H9 (cell line): ENCODE measurements around the gene SF3A1. TPM values are rescaled to one million over a fixed set of nuclear protein-coding genes. Genes with fewer than 3 reads are reported as not detected.

ENCODE experiments used
- DNase-seq: peaks from one replicate; pipeline ENCODE4 v3.0.0-alpha.2; 2017
- H2AFZ ChIP-seq: one replicate; pipeline ENCODE4 v1.6.1; 2013; ENCODE audit warnings: mild to moderate bottlenecking, low read length, control low read depth, moderate library complexity
- H2AK5ac ChIP-seq: 2 replicates; pipeline ENCODE4 v1.6.1; 2013; ENCODE audit warnings: low read length, control low read depth, mixed read lengths; ENCODE audit not compliant: insufficient read length
- H2BK120ac ChIP-seq: one replicate; pipeline ENCODE4 v1.6.1; 2013; ENCODE audit warnings: low read depth, mild to moderate bottlenecking, low read length, control low read depth, inconsistent platforms; ENCODE audit not compliant: poor library complexity, severe bottlenecking
- H2BK12ac ChIP-seq: 2 replicates; pipeline ENCODE4 v1.6.1; 2013; ENCODE audit warnings: low read length, control low read depth, mixed read lengths, low read depth; ENCODE audit not compliant: insufficient read length
- H2BK15ac ChIP-seq: 2 replicates; pipeline ENCODE4 v1.6.1; 2013; ENCODE audit warnings: low read depth, low read length, control low read depth
- H2BK20ac ChIP-seq: one replicate; pipeline ENCODE4 v1.6.1; 2013; ENCODE audit warnings: low read depth, mild to moderate bottlenecking, low read length, control low read depth, inconsistent platforms; ENCODE audit not compliant: poor library complexity, severe bottlenecking
- H2BK5ac ChIP-seq: 2 replicates; pipeline ENCODE4 v1.6.1; 2013; ENCODE audit warnings: low read length, control low read depth, mixed read lengths; ENCODE audit not compliant: insufficient read length
- H3K14ac ChIP-seq: 2 replicates; pipeline ENCODE4 v1.6.1; 2013; ENCODE audit warnings: low read length, control low read depth; ENCODE audit not compliant: insufficient read depth
- H3K18ac ChIP-seq: 2 replicates; pipeline ENCODE4 v1.6.1; 2013; ENCODE audit warnings: low read depth, mild to moderate bottlenecking, mixed read lengths, low read length, control low read depth; ENCODE audit not compliant: insufficient read length
- H3K23ac ChIP-seq: 2 replicates; pipeline ENCODE4 v1.6.1; 2013; ENCODE audit warnings: low read length, control low read depth, mixed read lengths, low read depth; ENCODE audit not compliant: insufficient read length
- H3K23me2 ChIP-seq: 2 replicates; pipeline ENCODE4 v1.6.1; 2013; ENCODE audit warnings: low read depth, mild to moderate bottlenecking, mixed read lengths, low read length, control low read depth; ENCODE audit not compliant: insufficient read length, poor library complexity, severe bottlenecking
- H3K27ac ChIP-seq: 2 replicates; pipeline ENCODE4 v1.5.1; 2013; ENCODE audit warnings: low read length, control low read depth, mixed read lengths, low read depth; ENCODE audit not compliant: insufficient read length
- H3K27me3 ChIP-seq: 2 replicates; pipeline ENCODE4 v1.6.1; 2013; ENCODE audit warnings: low read length, control low read depth, inconsistent platforms; ENCODE audit not compliant: insufficient read depth
- H3K4ac ChIP-seq: 2 replicates; pipeline ENCODE4 v1.6.1; 2013; ENCODE audit warnings: low read depth, mild to moderate bottlenecking, control low read depth, inconsistent platforms, low read length, moderate library complexity
- H3K4me1 ChIP-seq: 2 replicates; pipeline ENCODE4 v1.6.1; 2013; ENCODE audit warnings: low read length, control low read depth, inconsistent platforms; ENCODE audit not compliant: insufficient read depth
- H3K4me2 ChIP-seq: 2 replicates; pipeline ENCODE4 v1.6.1; 2013; ENCODE audit warnings: low read length, control low read depth, mixed read lengths; ENCODE audit not compliant: insufficient read length, insufficient read depth
- H3K56ac ChIP-seq: 2 replicates; pipeline ENCODE4 v1.6.1; 2013; ENCODE audit warnings: low read depth, mild to moderate bottlenecking, mixed read lengths, low read length, control low read depth; ENCODE audit not compliant: insufficient read length
- H3K79me1 ChIP-seq: 2 replicates; pipeline ENCODE4 v1.6.1; 2013; ENCODE audit warnings: low read depth, mild to moderate bottlenecking, moderate library complexity, low read length, control low read depth, inconsistent platforms; ENCODE audit not compliant: insufficient read depth, poor library complexity, severe bottlenecking
- H3K79me2 ChIP-seq: 2 replicates; pipeline ENCODE4 v1.6.1; 2013; ENCODE audit warnings: low read length, control low read depth, inconsistent platforms; ENCODE audit not compliant: insufficient read depth
- H3K9ac ChIP-seq: 2 replicates; pipeline ENCODE4 v1.6.1; 2013; ENCODE audit warnings: low read length, control low read depth, mixed read lengths; ENCODE audit not compliant: insufficient read length; ENCODE audit errors: extremely low read depth
- H3K9me3 ChIP-seq: one replicate; pipeline ENCODE4 v1.6.1; 2013; ENCODE audit warnings: low read depth, low read length, inconsistent platforms; ENCODE audit not compliant: control insufficient read depth
- H3T11ph ChIP-seq: one replicate; pipeline ENCODE4 v1.6.1; 2013; ENCODE audit warnings: mild to moderate bottlenecking, low read length, control low read depth, inconsistent platforms
- H4K20me1 ChIP-seq: one replicate; pipeline ENCODE4 v1.6.1; 2013; ENCODE audit not compliant: control insufficient read depth, insufficient read length, insufficient read depth
- H4K5ac ChIP-seq: 2 replicates; pipeline ENCODE4 v1.6.1; 2013; ENCODE audit warnings: low read depth, mild to moderate bottlenecking, mixed read lengths, low read length, control low read depth; ENCODE audit not compliant: insufficient read length
- H4K8ac ChIP-seq: replicated peaks from 2 replicates; pipeline ENCODE4 v1.6.1; 2013; ENCODE audit warnings: low read length, control low read depth, mixed read lengths, low read depth; ENCODE audit not compliant: insufficient read length
- H4K91ac ChIP-seq: 2 replicates; pipeline ENCODE4 v1.6.1; 2013; ENCODE audit warnings: low read depth, mild to moderate bottlenecking, moderate library complexity, mixed read lengths, low read length, control low read depth; ENCODE audit not compliant: insufficient read length
- H3K27ac Mint-ChIP-seq, 3 experiments: 2 replicates in 2 of 3; 3 replicates in 1 of 3; pipeline ENCODE4 v1.8.0; 2020 to 2021; ENCODE audit warnings: mixed read lengths in 3 of 3, mild to moderate bottlenecking in 1 of 3, moderate library complexity in 1 of 3
- H3K27me3 Mint-ChIP-seq: 2 replicates; pipeline ENCODE4 v1.8.0; 2021; ENCODE audit warnings: low read depth, mild to moderate bottlenecking, moderate library complexity, mixed read lengths
- H3K36me3 Mint-ChIP-seq, 3 experiments: 2 replicates in 2 of 3; 3 replicates in 1 of 3; pipeline ENCODE4 v1.8.0; 2020 to 2021; ENCODE audit warnings: low read depth in 3 of 3, mixed read lengths in 3 of 3; ENCODE audit not compliant: insufficient read depth in 1 of 3
- H3K4me1 Mint-ChIP-seq, 2 experiments: 2 replicates each; pipeline ENCODE4 v1.8.0; 2020; ENCODE audit warnings: mixed read lengths in 2 of 2
- H3K4me3 Mint-ChIP-seq, 2 experiments: 2 replicates in 1 of 2; 3 replicates in 1 of 2; pipeline ENCODE4 v1.8.0; 2020 to 2021; ENCODE audit warnings: mild to moderate bottlenecking in 2 of 2, mixed read lengths in 2 of 2, moderate library complexity in 1 of 2
- H3K9me3 Mint-ChIP-seq, 2 experiments: 2 replicates in 1 of 2; 3 replicates in 1 of 2; pipeline ENCODE4 v1.8.0; 2020; ENCODE audit warnings: mild to moderate bottlenecking in 2 of 2, mixed read lengths in 2 of 2, moderate library complexity in 1 of 2
- WGBS: extraction: QIAGEN DNeasy Blood & Tissue Kit; methylation state at CpG from one replicate; pipeline ENCODE4 v1.1.7; 2013; ENCODE audit warnings: missing lambda C conversion rate, low lambda C conversion rate, mixed read lengths; ENCODE audit not compliant: insufficient read length; ENCODE audit errors: extremely low coverage; 5-methylcytosine and 5-hydroxymethylcytosine counted together
- total RNA-seq: library from RNA; stranded (reverse); gene quantifications from 2 replicates; pipeline ENCODE4 v1.2.1, GENCODE V29; 2021
- TF ChIP-seq, protein P1 (sequence below): fragments of 200-600 bp; sonication (generic); conservative IDR thresholded peaks from 3 replicates; pipeline ENCODE4 v1.8.0; 2021; ENCODE audit warnings: antibody characterized with exemption, mild to moderate bottlenecking

SF3A1 gene
- total RNA-seq, 1 experiment from 2014 or later, result 225 TPM

DNA sequence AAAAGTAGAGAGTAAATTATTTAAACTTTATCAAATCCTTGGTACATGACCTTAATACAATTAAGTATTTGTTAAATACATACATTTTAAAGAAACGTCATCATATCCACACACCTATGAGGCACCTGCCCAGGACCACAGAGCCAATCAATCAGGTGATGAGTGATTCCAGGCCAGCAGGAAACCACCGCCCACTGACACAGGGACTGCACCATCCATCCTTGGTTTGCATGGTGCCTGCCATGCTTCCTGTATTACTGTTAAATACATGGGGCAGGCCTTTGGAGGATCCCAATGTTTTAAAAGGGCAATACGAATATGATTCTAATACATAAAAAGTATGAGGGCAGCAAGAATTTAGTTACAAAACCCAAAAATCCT lies 23.0 kb downstream of the SF3A1 start:
- Mint-ChIP-seq H3K27ac (no peak overlapping the region), H3K36me3 (peaks cover 49 to 78% (median 68%) of the 10 kb centered on the region in 3 experiments), H3K27me3 (no peaks in the 10 kb centered on the region), H3K9me3 (no peaks in the 10 kb centered on the region), H3K4me1 (peaks cover 0 to under 1% of the 10 kb centered on the region in 2 experiments; a peak in 1 of 4 replicates), H3K4me3 (no peak overlapping the region)
- Histone ChIP-seq H4K91ac (no peak overlapping the region), H3K79me1 (no peaks in the 10 kb centered on the region), H2BK15ac (no peak overlapping the region), H2AK5ac (no peak overlapping the region), H3K9ac (no peak overlapping the region), H3K4ac (no peak overlapping the region), H3K27ac (no peak overlapping the region), H4K8ac (no peak overlapping the region), H2BK120ac (no peak overlapping the region), H3K56ac (no peak overlapping the region), H3K9me3 (no peaks in the 10 kb centered on the region), H3K14ac (no peak overlapping the region), H3K4me2 (no peak overlapping the region), H3K18ac (no peak overlapping the region), H2BK5ac (no peak overlapping the region), H3K23ac (no peak overlapping the region), H3K23me2 (no peaks in the 10 kb centered on the region), H4K5ac (no peak overlapping the region), H2AFZ (no peak overlapping the region), H3K27me3 (no peaks in the 10 kb centered on the region), H3K79me2 (0 out of 2 replicates have a peak, but pooled peaks cover 2% of the 10 kb centered on the region), H3K4me1 (no peaks in the 10 kb centered on the region), H2BK20ac (no peak overlapping the region), H4K20me1 (no peaks in the 10 kb centered on the region), H3T11ph (no peak overlapping the region), H2BK12ac (no peak overlapping the region)
- no peak for DNase-seq
- no CpG with 5 or more reads among the region's 3 CpGs for WGBS
- TF ChIP-seq, protein P1, sequence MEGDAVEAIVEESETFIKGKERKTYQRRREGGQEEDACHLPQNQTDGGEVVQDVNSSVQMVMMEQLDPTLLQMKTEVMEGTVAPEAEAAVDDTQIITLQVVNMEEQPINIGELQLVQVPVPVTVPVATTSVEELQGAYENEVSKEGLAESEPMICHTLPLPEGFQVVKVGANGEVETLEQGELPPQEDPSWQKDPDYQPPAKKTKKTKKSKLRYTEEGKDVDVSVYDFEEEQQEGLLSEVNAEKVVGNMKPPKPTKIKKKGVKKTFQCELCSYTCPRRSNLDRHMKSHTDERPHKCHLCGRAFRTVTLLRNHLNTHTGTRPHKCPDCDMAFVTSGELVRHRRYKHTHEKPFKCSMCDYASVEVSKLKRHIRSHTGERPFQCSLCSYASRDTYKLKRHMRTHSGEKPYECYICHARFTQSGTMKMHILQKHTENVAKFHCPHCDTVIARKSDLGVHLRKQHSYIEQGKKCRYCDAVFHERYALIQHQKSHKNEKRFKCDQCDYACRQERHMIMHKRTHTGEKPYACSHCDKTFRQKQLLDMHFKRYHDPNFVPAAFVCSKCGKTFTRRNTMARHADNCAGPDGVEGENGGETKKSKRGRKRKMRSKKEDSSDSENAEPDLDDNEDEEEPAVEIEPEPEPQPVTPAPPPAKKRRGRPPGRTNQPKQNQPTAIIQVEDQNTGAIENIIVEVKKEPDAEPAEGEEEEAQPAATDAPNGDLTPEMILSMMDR, result no peak
